Karpas-422 (cell line): ENCODE measurements around the gene CCDC102A. TPM values are rescaled to one million over a fixed set of nuclear protein-coding genes. Genes with fewer than 3 reads are reported as not detected.

ENCODE experiments used
- DNase-seq: peaks from one replicate; pipeline ENCODE4 v3.0.0-alpha.2; 2015
- H2AFZ ChIP-seq: fragments of 200-600 bp; sonication (generic); 2 replicates; pipeline ENCODE4 v1.6.1; 2014; ENCODE audit warnings: antibody characterized with exemption, low read length, mixed read lengths
- H3K27ac ChIP-seq: fragments of 200-600 bp; sonication (generic); 2 replicates; pipeline ENCODE4 v1.5.1; 2014; ENCODE audit warnings: mild to moderate bottlenecking, low read length, moderate library complexity
- H3K27me3 ChIP-seq: fragments of 200-600 bp; sonication (generic); 2 replicates; pipeline ENCODE4 v1.6.1; 2014; ENCODE audit warnings: low read length, mixed read lengths
- H3K36me3 ChIP-seq: fragments of 200-600 bp; sonication (generic); 2 replicates; pipeline ENCODE4 v1.6.1; 2014; ENCODE audit warnings: low read length, mixed read lengths; ENCODE audit not compliant: insufficient read depth
- H3K4me1 ChIP-seq: fragments of 200-600 bp; sonication (generic); 2 replicates; pipeline ENCODE4 v1.6.1; 2014; ENCODE audit warnings: mild to moderate bottlenecking, low read length, mixed read lengths
- H3K4me2 ChIP-seq: fragments of 200-600 bp; sonication (generic); 2 replicates; pipeline ENCODE4 v1.6.1; 2014; ENCODE audit warnings: low read length, low read depth, mild to moderate bottlenecking; ENCODE audit not compliant: poor library complexity, severe bottlenecking
- H3K4me3 ChIP-seq: fragments of 200-600 bp; sonication (generic); 2 replicates; pipeline ENCODE4 v1.5.1; 2014; ENCODE audit warnings: mild to moderate bottlenecking, antibody characterized with exemption, low read length, mixed read lengths
- H3K79me2 ChIP-seq: fragments of 200-600 bp; sonication (generic); 2 replicates; pipeline ENCODE4 v1.6.1; 2014; ENCODE audit warnings: mild to moderate bottlenecking, low read length, mixed read lengths
- H3K9ac ChIP-seq: fragments of 200-600 bp; sonication (generic); 2 replicates; pipeline ENCODE4 v1.6.0; 2014; ENCODE audit warnings: low read length
- H3K9me2 ChIP-seq: fragments of 200-600 bp; sonication (generic), shearing (Covaris generic); replicated peaks from 2 replicates; pipeline ENCODE4 v1.6.0; 2014; ENCODE audit warnings: mild to moderate bottlenecking, low read length, moderate library complexity; ENCODE audit not compliant: insufficient read depth
- H3K9me3 ChIP-seq: fragments of 300-700, 200-600 bp; sonication (generic); 2 replicates; pipeline ENCODE4 v1.6.1; 2014; ENCODE audit warnings: low read length, mixed read lengths
- H4K20me1 ChIP-seq: fragments of 200-600 bp; sonication (generic); 2 replicates; pipeline ENCODE4 v1.6.1; 2014; ENCODE audit warnings: mild to moderate bottlenecking, antibody characterized with exemption, low read length, low read depth; ENCODE audit not compliant: insufficient read depth
- total RNA-seq: library from RNA; depleted of rRNA; stranded (reverse); fragments of >200 nt; shearing (Covaris generic); gene quantifications from 2 replicates; pipeline ENCODE4 v1.2.3, GENCODE V29; 2014; ENCODE audit warnings: low replicate concordance

Gene CCDC102A
- total RNA-seq, 1 experiment from 2014 or later: 5.9 TPM

DNA sequence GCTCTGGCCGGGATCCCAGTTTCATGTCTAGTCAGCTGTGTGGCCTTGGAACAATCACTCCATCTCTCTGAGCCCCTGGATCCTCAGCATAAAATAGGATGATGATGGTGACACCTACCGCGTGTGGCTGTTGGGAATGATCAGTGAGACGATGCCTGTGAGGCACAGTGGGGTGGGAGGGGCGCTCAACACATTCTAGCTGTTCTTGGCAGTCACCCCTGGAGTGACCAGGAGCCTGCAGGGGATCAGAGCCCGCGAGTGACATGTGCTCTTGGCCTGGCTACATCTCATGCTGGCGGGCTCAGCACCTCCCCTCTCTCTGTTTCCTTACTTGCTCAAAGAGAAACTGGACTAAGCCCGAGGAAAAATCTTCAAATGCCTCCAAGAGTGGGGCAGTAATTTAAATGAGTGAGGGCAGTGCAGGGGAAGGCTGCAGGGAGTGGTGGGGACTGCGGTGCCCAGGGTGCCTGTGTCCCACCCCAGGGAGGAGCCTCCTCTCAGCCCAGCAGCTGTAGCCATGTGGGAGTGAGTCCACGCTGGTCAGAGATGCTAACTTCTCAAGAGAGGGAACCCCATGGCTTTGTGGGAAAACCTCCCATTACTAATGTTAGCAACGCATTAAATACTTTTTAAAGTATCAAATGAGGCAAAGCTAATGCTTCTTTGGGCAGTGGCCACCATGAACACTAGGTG, 27.0 kb downstream of the CCDC102A start:
- Histone ChIP-seq H2AFZ (no peak overlapping the region), H3K9me3 (no peaks in the 10 kb centered on the region), H3K36me3 (no peaks in the 10 kb centered on the region), H3K4me2 (no peak overlapping the region), H3K27me3 (no peaks in the 10 kb centered on the region), H3K27ac (no peak overlapping the region), H3K79me2 (no peaks in the 10 kb centered on the region), H3K9ac (no peak overlapping the region), H3K9me2 (no peaks in the 10 kb centered on the region), H3K4me3 (no peak overlapping the region), H3K4me1 (no peaks in the 10 kb centered on the region), H4K20me1 (no peaks in the 10 kb centered on the region)
- no peak for DNase-seq

DNA sequence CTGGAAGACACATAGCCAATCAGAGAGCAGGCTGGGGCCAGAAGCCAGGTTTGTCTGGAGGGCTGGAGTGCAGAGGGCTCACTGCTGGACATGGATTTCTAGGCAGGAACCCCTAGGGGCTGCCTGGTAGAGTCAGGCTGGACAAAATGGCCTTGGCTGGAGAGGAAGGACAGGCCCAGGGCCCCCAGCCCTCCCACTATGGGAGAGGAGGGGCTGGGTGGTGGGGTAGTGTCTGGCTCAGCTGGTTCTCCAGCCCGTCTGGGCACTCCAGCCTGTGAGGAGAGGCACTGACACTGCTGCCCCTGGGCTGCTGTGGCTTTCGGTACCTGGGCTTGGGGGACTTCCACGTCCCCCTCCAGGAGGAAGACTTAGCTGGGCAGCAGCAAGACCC, 28.3 kb downstream of the CCDC102A start:
- Histone ChIP-seq H3K9me2 (no peaks in the 10 kb centered on the region), H3K9ac (no peak overlapping the region), H3K4me1 (no peaks in the 10 kb centered on the region), H3K79me2 (no peaks in the 10 kb centered on the region), H3K27me3 (no peaks in the 10 kb centered on the region), H4K20me1 (no peaks in the 10 kb centered on the region), H2AFZ (no peak overlapping the region), H3K4me2 (no peak overlapping the region), H3K4me3 (no peak overlapping the region), H3K9me3 (no peaks in the 10 kb centered on the region), H3K27ac (no peak overlapping the region), H3K36me3 (no peaks in the 10 kb centered on the region)
- no peak for DNase-seq

DNA sequence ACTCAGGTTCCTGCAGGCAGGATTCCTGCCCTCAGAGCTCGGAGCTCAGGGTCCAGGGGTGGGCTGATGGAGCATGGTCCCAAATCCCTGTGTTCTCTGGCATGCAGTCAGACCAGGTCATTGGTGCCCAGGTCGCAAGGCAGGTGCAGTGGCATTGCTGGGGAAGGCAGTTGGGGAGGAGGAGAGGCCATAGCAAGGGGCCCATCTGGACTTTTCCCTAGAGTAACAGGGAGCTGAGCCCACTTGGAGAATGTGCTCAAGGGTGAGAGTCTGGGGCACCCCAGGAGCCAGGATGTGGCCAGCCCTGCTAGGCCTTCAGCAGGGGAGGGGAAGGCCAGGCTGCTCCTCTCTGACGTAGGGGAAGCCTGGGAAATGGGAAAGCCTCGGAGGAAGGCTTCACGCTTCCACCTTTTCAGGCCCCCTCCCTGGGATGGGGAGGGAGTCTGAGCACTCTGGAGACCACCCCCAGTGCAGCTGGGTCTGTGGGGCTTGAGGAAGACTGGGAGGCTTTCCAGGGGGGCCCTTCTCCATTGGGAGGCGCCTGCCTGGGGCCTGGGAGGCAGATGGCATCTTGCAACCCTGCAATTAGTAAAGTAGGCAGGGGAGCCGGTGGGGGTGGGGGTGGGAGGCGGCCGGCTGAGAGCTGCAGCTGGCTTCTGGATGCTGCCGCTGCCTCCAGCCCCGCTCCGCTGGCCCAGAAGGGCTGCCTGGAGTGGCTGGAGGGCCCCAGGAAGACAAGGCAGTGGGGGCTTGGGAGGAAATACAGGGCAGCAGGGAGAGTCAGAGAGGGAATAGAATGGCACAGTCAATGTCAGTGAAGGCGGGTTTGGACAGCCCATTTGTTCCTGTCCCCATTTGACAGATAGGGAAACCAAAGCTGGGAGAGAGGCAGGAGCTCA, 29.0 kb downstream of the CCDC102A start:
- Histone ChIP-seq H3K79me2 (no peaks in the 10 kb centered on the region), H3K9me3 (no peaks in the 10 kb centered on the region), H2AFZ (no peak overlapping the region), H3K27me3 (no peaks in the 10 kb centered on the region), H3K4me1 (no peaks in the 10 kb centered on the region), H3K9ac (no peak overlapping the region), H3K27ac (no peak overlapping the region), H3K4me2 (no peak overlapping the region), H3K4me3 (no peak overlapping the region), H4K20me1 (no peaks in the 10 kb centered on the region), H3K36me3 (no peaks in the 10 kb centered on the region), H3K9me2 (no peaks in the 10 kb centered on the region)
- DNase-seq: no peak

DNA sequence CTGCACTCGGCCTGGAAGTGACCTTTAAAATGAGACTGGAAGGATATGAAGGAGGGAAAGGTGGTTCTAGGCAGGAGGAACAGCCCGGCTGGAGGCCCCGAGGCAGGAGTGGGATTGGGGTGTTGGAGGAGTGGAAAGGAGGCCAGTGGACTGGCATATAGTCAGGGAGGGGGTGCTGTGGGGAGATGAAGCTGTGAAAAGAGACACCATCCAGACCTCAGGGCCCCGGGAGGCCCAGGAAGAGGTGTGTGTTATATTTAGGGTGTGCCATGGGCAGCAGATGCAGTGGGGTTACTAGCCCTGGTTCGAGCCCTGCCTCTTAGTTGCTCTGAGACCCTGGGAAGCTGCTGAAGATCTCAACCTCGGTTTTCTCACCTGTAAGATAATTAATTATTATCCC, 31.2 kb downstream of the CCDC102A start:
- Histone ChIP-seq H3K9ac (no peak overlapping the region), H3K9me2 (no peaks in the 10 kb centered on the region), H3K27ac (no peak overlapping the region), H3K4me2 (no peak overlapping the region), H3K4me3 (no peak overlapping the region), H2AFZ (no peak overlapping the region), H4K20me1 (no peaks in the 10 kb centered on the region), H3K4me1 (no peaks in the 10 kb centered on the region), H3K27me3 (no peaks in the 10 kb centered on the region), H3K36me3 (no peaks in the 10 kb centered on the region), H3K79me2 (no peaks in the 10 kb centered on the region), H3K9me3 (no peaks in the 10 kb centered on the region)
- DNase-seq: no peak

DNA sequence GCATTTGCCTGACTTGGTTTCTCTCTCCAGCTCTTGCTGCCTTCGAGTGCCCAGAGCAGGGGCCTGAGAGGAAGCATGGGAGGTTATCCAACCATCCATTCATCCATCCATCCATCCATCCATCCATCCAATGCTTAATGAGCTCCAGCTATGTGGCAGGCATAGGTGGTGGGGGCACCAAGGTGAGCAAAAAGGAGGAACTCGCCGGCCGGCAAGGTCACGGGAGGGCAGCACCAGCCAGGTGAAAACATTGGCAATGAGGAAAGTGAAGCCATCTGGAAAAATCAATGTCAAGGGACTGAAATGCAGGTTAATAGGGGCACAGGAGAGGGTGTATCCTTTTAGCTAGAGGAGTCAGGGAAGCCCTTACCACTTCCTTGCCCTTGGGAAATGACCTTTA, 31.9 kb downstream of the CCDC102A start:
- H3K27me3 ChIP-seq: no peaks in the 10 kb centered on the region
- no peak overlapping the region for H3K9ac ChIP-seq
- H3K4me1 ChIP-seq: no peaks in the 10 kb centered on the region
- H3K79me2 ChIP-seq: no peaks in the 10 kb centered on the region
- H3K9me3 ChIP-seq: no peaks in the 10 kb centered on the region
- no peaks in the 10 kb centered on the region for H3K36me3 ChIP-seq
- no peaks in the 10 kb centered on the region for H3K9me2 ChIP-seq
- no peak for DNase-seq
- H2AFZ ChIP-seq: no peak overlapping the region
- no peak overlapping the region for H3K27ac ChIP-seq
- H3K4me2 ChIP-seq: no peak overlapping the region
- no peak overlapping the region for H3K4me3 ChIP-seq
- no peaks in the 10 kb centered on the region for H4K20me1 ChIP-seq

DNA sequence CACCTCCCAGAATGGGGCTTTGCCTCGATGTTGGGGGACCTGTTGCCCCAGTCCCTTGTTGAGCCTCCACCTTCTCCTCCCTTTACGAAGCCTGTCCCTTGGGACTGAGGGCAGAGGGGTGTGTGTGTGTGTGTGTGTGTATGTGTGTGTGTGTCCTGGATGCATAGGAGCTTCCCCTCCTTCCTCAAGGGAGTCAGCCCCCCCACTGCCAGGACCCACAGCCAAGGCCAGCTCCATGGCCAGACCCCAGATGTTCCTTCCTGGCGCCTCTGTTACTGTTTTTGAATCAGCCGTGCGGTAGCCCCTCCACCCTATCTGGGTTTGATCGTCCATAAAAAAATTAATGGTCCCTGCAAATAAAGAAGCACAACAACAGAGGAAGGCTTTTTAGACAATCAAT, 32.4 kb downstream of the CCDC102A start:
- H3K9me3 ChIP-seq: no peaks in the 10 kb centered on the region
- H2AFZ ChIP-seq: no peak overlapping the region
- no peaks in the 10 kb centered on the region for H3K4me1 ChIP-seq
- H3K9me2 ChIP-seq: no peaks in the 10 kb centered on the region
- no peak overlapping the region for H3K9ac ChIP-seq
- no peaks in the 10 kb centered on the region for H3K27me3 ChIP-seq
- no peak overlapping the region for H3K4me3 ChIP-seq
- no peak for DNase-seq
- no peaks in the 10 kb centered on the region for H4K20me1 ChIP-seq
- H3K79me2 ChIP-seq: no peaks in the 10 kb centered on the region
- no peak overlapping the region for H3K4me2 ChIP-seq
- H3K36me3 ChIP-seq: no peaks in the 10 kb centered on the region
- H3K27ac ChIP-seq: no peak overlapping the region

DNA sequence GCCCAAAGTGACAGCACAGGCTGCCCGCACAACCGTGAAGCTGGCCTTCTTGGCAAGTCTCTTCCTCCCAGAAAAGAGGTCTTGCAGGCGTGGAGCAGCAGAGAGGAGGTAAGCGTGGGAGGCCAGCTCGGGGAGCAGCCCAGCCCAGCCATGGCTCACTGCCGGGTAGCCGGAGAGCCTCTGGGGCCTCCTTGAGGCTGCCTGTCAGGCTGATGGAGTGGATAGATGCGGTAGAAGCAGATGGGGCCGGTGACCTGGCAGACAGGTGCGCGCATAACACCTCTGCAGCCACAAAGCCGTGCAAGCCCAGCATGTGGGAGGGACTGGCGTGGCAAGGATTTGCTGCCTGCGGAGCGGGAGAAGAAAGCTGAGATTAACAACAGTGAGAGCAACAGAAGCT, 33.0 kb downstream of the CCDC102A start:
- H3K36me3 ChIP-seq: no peaks in the 10 kb centered on the region
- no peak for DNase-seq
- no peaks in the 10 kb centered on the region for H3K27me3 ChIP-seq
- H3K9me3 ChIP-seq: no peaks in the 10 kb centered on the region
- no peak overlapping the region for H3K4me2 ChIP-seq
- H3K27ac ChIP-seq: no peak overlapping the region
- H2AFZ ChIP-seq: no peak overlapping the region
- no peaks in the 10 kb centered on the region for H3K79me2 ChIP-seq
- H3K4me1 ChIP-seq: no peaks in the 10 kb centered on the region
- no peak overlapping the region for H3K9ac ChIP-seq
- no peaks in the 10 kb centered on the region for H3K9me2 ChIP-seq
- H4K20me1 ChIP-seq: no peaks in the 10 kb centered on the region
- no peak overlapping the region for H3K4me3 ChIP-seq

DNA sequence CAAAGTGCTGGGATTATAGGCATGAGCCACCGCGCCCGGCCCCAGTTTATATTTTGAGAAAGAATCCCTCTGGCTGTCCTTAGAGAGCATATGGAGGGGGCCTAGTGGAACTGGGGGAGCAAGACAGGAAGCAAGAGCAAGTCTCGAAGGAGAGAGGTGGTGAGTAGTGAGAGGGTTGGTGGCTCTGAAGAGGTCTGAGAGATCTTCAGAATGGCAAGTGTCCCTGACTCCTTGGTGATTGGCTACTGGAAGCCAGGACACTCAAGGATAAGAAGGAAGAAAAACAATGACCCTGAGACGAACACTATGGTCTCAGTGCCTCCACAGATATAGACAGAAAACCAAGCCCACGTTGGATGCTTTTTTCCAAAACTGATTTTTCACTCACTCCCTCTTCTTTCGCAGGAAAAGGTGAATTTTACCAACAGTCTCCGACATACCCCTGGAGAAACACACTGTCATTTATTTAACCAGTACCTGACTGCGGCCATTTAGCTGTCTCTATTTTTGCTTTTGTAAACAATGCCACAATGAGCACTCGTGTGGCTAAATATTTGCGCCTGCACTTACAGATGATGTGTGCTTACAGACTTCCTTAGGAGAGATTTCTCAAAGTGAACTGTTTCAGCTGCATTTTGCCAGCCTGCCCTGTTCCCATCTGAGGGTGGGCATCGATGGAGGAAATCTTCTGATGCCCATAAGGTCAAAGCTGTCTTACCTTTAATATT, 34.2 kb downstream of the CCDC102A start:
- no peak overlapping the region for H3K4me2 ChIP-seq

More for the DNA sequence above, 34.2 kb downstream of the CCDC102A start:
- Histone ChIP-seq H3K27me3 (no peaks in the 10 kb centered on the region), H4K20me1 (no peaks in the 10 kb centered on the region), H3K27ac (no peak overlapping the region), H3K79me2 (no peaks in the 10 kb centered on the region), H3K36me3 (no peaks in the 10 kb centered on the region), H3K9ac (no peak overlapping the region), H3K9me2 (no peaks in the 10 kb centered on the region), H3K4me1 (no peaks in the 10 kb centered on the region), H3K4me3 (no peak overlapping the region), H2AFZ (no peak overlapping the region), H3K9me3 (no peaks in the 10 kb centered on the region)
- no peak for DNase-seq
